ENCODE results near the gene PLCXD1. TPM values are rescaled to one million over a fixed set of nuclear protein-coding genes. Genes with fewer than 3 reads are reported as not detected.

PLCXD1 gene
- total RNA-seq, 1 donor from 2014 or later, result 14.0 TPM

GRCh38 chrX:337331-337831 lies 56.2 kb downstream of the PLCXD1 start:
- H3K4me1 ChIP-seq, result no peaks in the 10 kb centered on the region
- H3K27ac ChIP-seq, result no peak overlapping the region
- peaks cover 0 to 13% of the 10 kb centered on the region in 2 donors for H3K36me3 ChIP-seq
- no peak for TF ChIP-seq POLR2AphosphoS5 (IDR thresholded peaks at IDR 0.05; ENCODE audit: insufficient read depth in 1 of 2, low read depth in 1 of 2)
- TF ChIP-seq CTCF (IDR thresholded peaks at IDR 0.05), result no peak
- TF ChIP-seq POLR2A (IDR thresholded peaks at IDR 0.05), result no peak
- no peaks in the 10 kb centered on the region for H3K9me3 ChIP-seq
- intact Hi-C loops (cut with DNase I), result loop anchor here (10.0 kb wide), 1 partner anchor 1087 kb away; no protein-coding TSS in a partner anchor
- H3K27me3 ChIP-seq, result no peaks in the 10 kb centered on the region
- no peak overlapping the region for H3K4me3 ChIP-seq
- no peak for DNase-seq (ENCODE audit: extremely low spot score in 2 of 2)

DNA sequence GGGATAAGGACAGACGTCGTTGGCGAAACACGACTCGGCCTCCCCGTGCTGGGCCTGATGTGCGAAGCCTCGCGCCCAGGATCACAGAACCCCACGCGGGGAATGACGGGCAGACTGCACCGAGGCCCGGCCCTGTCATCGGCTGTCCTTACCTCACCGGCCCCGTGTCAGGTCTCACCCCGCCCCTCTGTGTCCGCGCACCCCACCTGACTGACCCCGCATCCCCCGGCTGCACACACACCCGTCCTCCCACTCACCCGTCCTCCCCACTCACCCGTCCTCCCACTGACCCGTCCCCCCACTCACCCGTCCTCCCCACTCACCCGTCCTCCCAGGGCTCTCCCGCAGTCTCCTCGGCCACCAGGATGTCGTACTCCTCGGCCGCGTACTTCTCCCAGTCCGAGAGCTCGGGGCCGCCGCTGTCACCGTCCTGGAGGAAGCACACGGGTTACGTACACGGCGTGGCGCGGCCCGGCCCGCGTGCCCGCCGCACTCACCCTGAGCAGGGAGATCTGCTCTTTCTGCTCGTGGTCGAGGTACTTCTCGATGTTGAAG lies 57.2 kb downstream of the PLCXD1 start:
- intact Hi-C loops (cut with DNase I), result loop anchor here (10.0 kb wide), 1 partner anchor 1086 kb away; no protein-coding TSS in a partner anchor
- no peaks in the 10 kb centered on the region for H3K4me1 ChIP-seq
- H3K9me3 ChIP-seq, result no peaks in the 10 kb centered on the region
- H3K27ac ChIP-seq, result no peak overlapping the region
- H3K36me3 ChIP-seq, result peaks cover 0 to 7% of the 10 kb centered on the region in 2 donors
- H3K4me3 ChIP-seq, result no peak overlapping the region
- no peak for DNase-seq (ENCODE audit: extremely low spot score in 2 of 2)
- no peaks in the 10 kb centered on the region for H3K27me3 ChIP-seq
- TF ChIP-seq CTCF (IDR thresholded peaks at IDR 0.05) (no peak), POLR2AphosphoS5 (IDR thresholded peaks at IDR 0.05; ENCODE audit: insufficient read depth in 1 of 2, low read depth in 1 of 2) (no peak), POLR2A (IDR thresholded peaks at IDR 0.05) (no peak)

DNA sequence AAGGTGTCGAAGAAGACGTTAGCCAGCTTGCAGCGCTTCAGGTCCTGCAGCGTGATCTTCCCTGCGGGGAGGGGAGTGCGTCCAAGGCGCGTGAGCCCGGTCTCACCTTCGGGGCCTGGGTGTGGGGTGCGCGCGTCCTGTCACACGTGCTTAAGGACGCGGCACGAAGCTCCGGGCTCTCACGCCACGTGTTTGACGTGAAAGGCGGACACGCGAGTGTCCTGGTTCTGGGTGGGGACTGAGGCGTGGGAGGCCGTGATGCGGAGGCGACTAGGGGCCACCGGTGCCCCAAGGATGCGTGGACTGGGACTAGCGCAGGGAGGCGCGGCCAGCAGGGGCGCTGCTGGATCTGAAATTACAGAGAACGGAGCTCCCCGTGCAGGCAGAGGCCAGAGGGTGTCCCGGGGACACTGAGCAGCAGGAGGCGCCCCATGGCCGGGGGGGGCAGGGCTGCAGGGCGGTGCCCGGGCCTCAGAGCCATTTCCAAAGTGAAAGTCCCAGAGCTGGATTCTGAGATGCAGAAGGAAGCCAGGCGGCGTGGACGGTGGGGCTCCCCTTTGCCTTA lies 57.7 kb downstream of the PLCXD1 start:
- no peak for DNase-seq (ENCODE audit: extremely low spot score in 2 of 2)
- Histone ChIP-seq H3K9me3 (no peaks in the 10 kb centered on the region), H3K36me3 (peaks cover 0 to 5% of the 10 kb centered on the region in 2 donors), H3K27me3 (no peaks in the 10 kb centered on the region), H3K4me1 (no peaks in the 10 kb centered on the region), H3K27ac (no peak overlapping the region), H3K4me3 (no peak overlapping the region)
- TF ChIP-seq POLR2AphosphoS5 (IDR thresholded peaks at IDR 0.05; ENCODE audit: insufficient read depth in 1 of 2, low read depth in 1 of 2) (no peak), POLR2A (IDR thresholded peaks at IDR 0.05) (no peak), CTCF (IDR thresholded peaks at IDR 0.05) (no peak)
- intact Hi-C loops (cut with DNase I), result loop anchor here (10.0 kb wide), 1 partner anchor 1086 kb away; no protein-coding TSS in a partner anchor

GRCh38 chrX:340121-340520 lies 58.9 kb downstream of the PLCXD1 start:
- H3K4me1 ChIP-seq, result no peaks in the 10 kb centered on the region
- no peak for DNase-seq (ENCODE audit: extremely low spot score in 2 of 2)
- intact Hi-C loops (cut with DNase I), result no loop called here
- H3K36me3 ChIP-seq, result peaks cover 0 to 14% of the 10 kb centered on the region in 2 donors
- TF ChIP-seq POLR2AphosphoS5 (IDR thresholded peaks at IDR 0.05; ENCODE audit: insufficient read depth in 1 of 2, low read depth in 1 of 2) (no peak), CTCF (IDR thresholded peaks at IDR 0.05) (no peak), POLR2A (IDR thresholded peaks at IDR 0.05) (no peak)
- H3K9me3 ChIP-seq, result no peaks in the 10 kb centered on the region
- no peaks in the 10 kb centered on the region for H3K27me3 ChIP-seq
- H3K27ac ChIP-seq, result no peak overlapping the region
- no peak overlapping the region for H3K4me3 ChIP-seq

All from vagina (tissue), 2 donors.